SU-DHL-6 (cell line): ENCODE data around the gene NFIC.

Source experiments
- CTCF ChIP-seq: fragments of 200-600 bp; sonication (generic); IDR thresholded peaks from one replicate; pipeline ENCODE4 v1.5.1; 2017; ENCODE audit warnings: antibody characterized with exemption, mild to moderate bottlenecking, low read length, moderate library complexity; ENCODE audit not compliant: insufficient read depth, poor library complexity, severe bottlenecking
- EZH2phosphoT487 ChIP-seq: fragments of 200-600 bp; sonication (generic), shearing (Covaris generic); conservative IDR thresholded peaks from 2 replicates; pipeline ENCODE4 v1.6.1; 2018; ENCODE audit warnings: mild to moderate bottlenecking, antibody characterized with exemption, low read length, moderate library complexity, mixed read lengths

- TF ChIP-seq CTCF (no peak), EZH2phosphoT487 (no peak)
Measured at GRCh38 chr19:3373971-3374368, 7.6 kb downstream of the NFIC start.
